Type B pancreatic cell (in vitro differentiated cells): ENCODE data around the gene CDHR2. TPM values are rescaled to one million over a fixed set of nuclear protein-coding genes. Genes with fewer than 3 reads are reported as not detected.

ENCODE experiments used
- DNase-seq: peaks from one replicate; pipeline ENCODE4 v3.0.0; 2021; ENCODE audit warnings: mixed read lengths; ENCODE audit not compliant: unreplicated experiment; ENCODE audit errors: extremely low spot score
- H3K27ac Mint-ChIP-seq: 2 replicates; pipeline ENCODE4 v1.8.0; 2021; ENCODE audit warnings: mild to moderate bottlenecking, mixed read lengths
- H3K27me3 Mint-ChIP-seq: 2 replicates; pipeline ENCODE4 v1.8.0; 2021; ENCODE audit warnings: mixed read lengths
- H3K36me3 Mint-ChIP-seq: 2 replicates; pipeline ENCODE4 v1.8.0; 2021; ENCODE audit warnings: mixed read lengths
- H3K4me1 Mint-ChIP-seq: one replicate; pipeline ENCODE4 v1.8.0; 2021; ENCODE audit warnings: mixed read lengths; ENCODE audit not compliant: unreplicated experiment
- H3K4me3 Mint-ChIP-seq: 2 replicates; pipeline ENCODE4 v1.8.0; 2021; ENCODE audit warnings: mild to moderate bottlenecking, mixed read lengths
- H3K9me3 Mint-ChIP-seq: 2 replicates; pipeline ENCODE4 v1.8.0; 2021; ENCODE audit warnings: mixed read lengths
- total RNA-seq: library from RNA; stranded (reverse); gene quantifications from 2 replicates; pipeline ENCODE4 v1.2.1, GENCODE V29; 2021; ENCODE audit warnings: low replicate concordance
- TF ChIP-seq, protein P1 (sequence below): fragments of 200-600 bp; sonication (generic); conservative IDR thresholded peaks from 2 replicates; pipeline ENCODE4 v1.5.0; 2021; ENCODE audit warnings: antibody characterized with exemption, mild to moderate bottlenecking

Gene CDHR2
- total RNA-seq, 1 donor from 2014 or later: 4.1 TPM

DNA sequence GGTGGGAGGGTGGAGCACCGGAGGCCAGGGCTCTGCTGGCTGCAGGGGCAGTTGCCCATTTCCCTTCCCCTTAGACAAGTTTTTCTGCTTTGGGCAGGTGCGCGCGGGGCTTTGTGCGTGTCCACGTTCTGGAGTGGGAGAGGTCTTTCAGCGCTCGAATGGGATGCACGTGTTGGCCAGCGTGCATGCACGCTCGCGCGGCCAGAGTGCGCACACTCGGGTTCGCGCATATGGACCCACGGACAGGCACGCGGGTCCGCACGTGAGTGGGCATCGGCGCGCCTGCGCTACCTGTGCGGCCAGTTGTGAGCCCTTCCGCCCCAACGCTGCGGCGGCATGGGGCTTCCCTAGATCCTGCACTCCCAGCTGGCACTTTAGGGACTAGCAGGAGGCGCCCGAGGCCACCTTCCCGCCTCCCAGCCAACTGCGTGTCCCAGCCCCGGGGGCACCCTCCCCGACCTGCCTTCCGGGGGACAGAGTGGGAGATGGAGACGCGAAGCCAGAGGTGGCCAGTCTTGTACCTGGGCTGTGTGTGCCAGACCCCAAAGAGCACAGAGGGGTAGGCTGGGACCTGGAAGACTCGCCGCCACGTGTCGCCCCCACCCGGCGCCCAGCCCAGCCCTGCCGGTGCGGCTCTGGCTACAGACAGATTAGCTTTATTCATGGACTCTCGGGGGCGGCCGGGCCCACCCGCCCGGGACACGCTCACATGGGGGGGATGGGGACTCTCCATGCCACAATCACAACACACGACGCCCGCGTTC is 70.6 kb downstream of the CDHR2 start:
- no peaks in the 10 kb centered on the region for H3K9me3 Mint-ChIP-seq
- DNase-seq: no peak
- H3K27me3 Mint-ChIP-seq: peaks cover 96% of the 10 kb centered on the region
- no peaks in the 10 kb centered on the region for H3K36me3 Mint-ChIP-seq
- H3K4me3 Mint-ChIP-seq: no peak overlapping the region
- no peaks in the 10 kb centered on the region for H3K4me1 Mint-ChIP-seq
- no peak overlapping the region for H3K27ac Mint-ChIP-seq
- TF ChIP-seq, protein P1, sequence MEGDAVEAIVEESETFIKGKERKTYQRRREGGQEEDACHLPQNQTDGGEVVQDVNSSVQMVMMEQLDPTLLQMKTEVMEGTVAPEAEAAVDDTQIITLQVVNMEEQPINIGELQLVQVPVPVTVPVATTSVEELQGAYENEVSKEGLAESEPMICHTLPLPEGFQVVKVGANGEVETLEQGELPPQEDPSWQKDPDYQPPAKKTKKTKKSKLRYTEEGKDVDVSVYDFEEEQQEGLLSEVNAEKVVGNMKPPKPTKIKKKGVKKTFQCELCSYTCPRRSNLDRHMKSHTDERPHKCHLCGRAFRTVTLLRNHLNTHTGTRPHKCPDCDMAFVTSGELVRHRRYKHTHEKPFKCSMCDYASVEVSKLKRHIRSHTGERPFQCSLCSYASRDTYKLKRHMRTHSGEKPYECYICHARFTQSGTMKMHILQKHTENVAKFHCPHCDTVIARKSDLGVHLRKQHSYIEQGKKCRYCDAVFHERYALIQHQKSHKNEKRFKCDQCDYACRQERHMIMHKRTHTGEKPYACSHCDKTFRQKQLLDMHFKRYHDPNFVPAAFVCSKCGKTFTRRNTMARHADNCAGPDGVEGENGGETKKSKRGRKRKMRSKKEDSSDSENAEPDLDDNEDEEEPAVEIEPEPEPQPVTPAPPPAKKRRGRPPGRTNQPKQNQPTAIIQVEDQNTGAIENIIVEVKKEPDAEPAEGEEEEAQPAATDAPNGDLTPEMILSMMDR: peak; percentile 6

DNA sequence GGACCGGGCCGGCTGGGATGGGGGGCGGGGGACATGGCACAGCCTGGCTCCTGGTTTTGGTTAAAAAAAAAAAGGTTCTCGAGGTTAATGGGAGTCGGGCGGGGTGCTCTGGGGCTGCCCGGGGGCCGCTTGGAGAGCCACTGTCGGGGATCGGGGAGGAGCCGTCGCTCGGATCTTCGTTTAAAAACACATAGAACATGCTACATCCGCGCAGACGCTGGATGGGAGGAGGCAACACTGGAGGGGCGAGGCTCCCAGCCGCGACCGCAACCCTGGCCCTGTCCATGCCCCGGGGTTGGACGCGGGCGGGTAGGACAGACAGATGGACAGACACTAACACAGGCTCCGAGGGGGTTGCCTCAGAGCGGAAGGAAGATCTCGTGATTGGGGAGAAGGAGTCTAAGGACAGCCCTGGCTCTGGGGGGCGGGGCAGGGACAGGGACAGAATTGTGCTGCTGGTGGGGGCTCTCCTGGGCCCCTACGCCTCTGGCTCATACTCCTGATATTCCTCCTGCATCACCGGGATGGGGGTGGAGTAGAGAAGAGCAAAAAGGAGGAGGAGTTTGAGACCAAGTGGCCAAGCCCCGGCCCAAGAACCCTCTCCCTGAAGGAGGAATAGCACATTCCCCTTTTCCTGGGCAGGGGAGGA is 71.3 kb downstream of the CDHR2 start:
- H3K36me3 Mint-ChIP-seq: no peaks in the 10 kb centered on the region
- H3K9me3 Mint-ChIP-seq: no peaks in the 10 kb centered on the region
- no peak for DNase-seq
- H3K4me1 Mint-ChIP-seq: no peaks in the 10 kb centered on the region
- H3K27ac Mint-ChIP-seq: no peak overlapping the region
- TF ChIP-seq, protein P1: no peak
- no peak overlapping the region for H3K4me3 Mint-ChIP-seq
- H3K27me3 Mint-ChIP-seq: peaks cover 97% of the 10 kb centered on the region

DNA sequence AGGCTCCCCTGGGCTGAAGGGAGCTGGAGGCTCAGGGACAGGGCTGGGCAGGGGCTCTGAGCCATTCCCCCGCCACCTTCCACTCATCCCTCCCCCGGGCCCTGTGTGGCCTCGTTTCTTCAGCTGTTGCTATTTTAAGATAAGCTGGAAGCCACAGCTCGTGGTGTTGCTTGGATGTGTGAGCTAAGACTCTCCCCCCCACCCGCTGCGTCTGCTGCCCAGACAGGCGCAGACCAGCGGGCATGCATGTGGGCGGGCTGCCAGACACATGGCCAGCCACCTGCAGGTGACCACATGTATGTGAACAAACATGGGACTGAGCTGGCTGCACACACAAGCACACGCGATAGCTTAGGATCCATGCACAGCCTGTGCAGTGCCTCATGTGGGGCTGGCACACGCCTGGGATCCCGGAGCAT is 72.5 kb downstream of the CDHR2 start:
- no peaks in the 10 kb centered on the region for H3K4me1 Mint-ChIP-seq
- no peaks in the 10 kb centered on the region for H3K36me3 Mint-ChIP-seq
- H3K9me3 Mint-ChIP-seq: no peaks in the 10 kb centered on the region
- TF ChIP-seq, protein P1: no peak
- no peak overlapping the region for H3K4me3 Mint-ChIP-seq
- no peak for DNase-seq
- peaks cover 96% of the 10 kb centered on the region for H3K27me3 Mint-ChIP-seq
- H3K27ac Mint-ChIP-seq: no peak overlapping the region

DNA sequence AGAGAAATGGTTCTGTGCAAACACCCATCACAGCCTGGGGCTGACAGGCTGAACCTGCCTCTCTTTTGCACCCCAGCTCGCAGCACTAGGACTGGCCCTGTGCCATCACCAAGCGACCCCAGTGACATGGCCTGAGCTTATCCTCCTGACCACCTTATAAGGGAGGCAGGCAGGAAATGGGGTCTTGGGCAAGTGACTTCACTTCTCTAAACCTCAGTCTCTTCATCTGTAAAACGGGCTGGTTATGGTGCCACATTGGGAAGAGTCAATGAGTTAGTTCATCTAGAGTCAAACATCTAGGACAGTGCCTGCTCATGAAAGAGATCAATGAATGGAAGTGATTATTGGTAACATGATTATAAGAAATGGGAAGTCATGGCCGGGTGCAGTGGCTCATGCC is 75.0 kb downstream of the CDHR2 start:
- TF ChIP-seq, protein P1: no peak
- Mint-ChIP-seq H3K4me1 (no peaks in the 10 kb centered on the region), H3K4me3 (no peak overlapping the region), H3K27ac (no peak overlapping the region), H3K27me3 (peaks cover 96% of the 10 kb centered on the region), H3K36me3 (no peaks in the 10 kb centered on the region), H3K9me3 (no peaks in the 10 kb centered on the region)
- DNase-seq: no peak

DNA sequence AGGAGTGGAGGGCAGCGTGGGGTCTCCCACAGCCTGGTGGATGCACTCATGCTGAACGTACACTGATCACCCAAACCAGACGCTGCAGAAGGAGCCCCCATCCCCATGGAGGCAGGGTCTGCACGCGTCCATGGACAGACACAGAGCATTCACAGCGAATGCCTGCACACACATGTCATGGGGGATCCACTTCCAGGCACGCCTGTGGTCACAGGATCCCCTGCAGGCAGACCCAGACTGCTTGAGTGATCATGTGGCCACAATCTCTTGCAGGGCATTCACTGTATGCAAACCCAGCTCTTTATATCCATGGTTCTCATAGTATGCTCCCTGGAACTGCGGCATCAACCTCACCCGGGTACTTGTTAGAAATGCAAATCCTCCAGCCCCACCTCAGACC is 75.8 kb downstream of the CDHR2 start:
- peaks cover 96% of the 10 kb centered on the region for H3K27me3 Mint-ChIP-seq
- no peaks in the 10 kb centered on the region for H3K9me3 Mint-ChIP-seq

More for the DNA sequence above, 75.8 kb downstream of the CDHR2 start:
- Mint-ChIP-seq H3K27ac (no peak overlapping the region), H3K4me3 (no peak overlapping the region), H3K36me3 (no peaks in the 10 kb centered on the region), H3K4me1 (no peaks in the 10 kb centered on the region)
- DNase-seq: no peak
- TF ChIP-seq, protein P1: no peak
